ENCODE results near the gene RAPGEF2.
A peak's percentile ranks its signal among the peaks of the same experiment; 100 is the strongest.

RAPGEF2 gene

GRCh38 chr4:159278399-159278798 lies 175.5 kb downstream of the RAPGEF2 start:
- TF ChIP-seq CTCF (IDR thresholded peaks at IDR 0.05; ENCODE audit: low read depth, low read length, missing control alignments) = no peak
- DNase-seq (ENCODE audit: extremely low read depth, low read depth) = no peak
- H3K4me3 ChIP-seq (replicated peaks; ENCODE audit: low read depth, low read length) = no peak overlapping the region

- H3K4me3 ChIP-seq (replicated peaks; ENCODE audit: low read depth, low read length) = no peak overlapping the region
- TF ChIP-seq CTCF (IDR thresholded peaks at IDR 0.05; ENCODE audit: low read depth, low read length, missing control alignments) = no peak
- no peak for DNase-seq (ENCODE audit: extremely low read depth, low read depth)
Measured at GRCh38 chr4:159279084-159279483, 176.2 kb downstream of the RAPGEF2 start.

GRCh38 chr4:159280442-159281172 lies 177.7 kb downstream of the RAPGEF2 start:
- TF ChIP-seq CTCF (IDR thresholded peaks at IDR 0.05; ENCODE audit: low read depth, low read length, missing control alignments) = no peak
- DNase-seq (ENCODE audit: extremely low read depth, low read depth) = no peak
- H3K4me3 ChIP-seq (replicated peaks; ENCODE audit: low read depth, low read length) = no peak overlapping the region

GRCh38 chr4:159281771-159282170 lies 178.9 kb downstream of the RAPGEF2 start:
- TF ChIP-seq CTCF (IDR thresholded peaks at IDR 0.05; ENCODE audit: low read depth, low read length, missing control alignments) = no peak
- no peak for DNase-seq (ENCODE audit: extremely low read depth, low read depth)
- no peak overlapping the region for H3K4me3 ChIP-seq (replicated peaks; ENCODE audit: low read depth, low read length)

GRCh38 chr4:159282329-159282728 lies 179.4 kb downstream of the RAPGEF2 start:
- no peak overlapping the region for H3K4me3 ChIP-seq (replicated peaks; ENCODE audit: low read depth, low read length)
- no peak for TF ChIP-seq CTCF (IDR thresholded peaks at IDR 0.05; ENCODE audit: low read depth, low read length, missing control alignments)
- DNase-seq (ENCODE audit: extremely low read depth, low read depth) = no peak

GRCh38 chr4:159282944-159283343 lies 180.1 kb downstream of the RAPGEF2 start:
- no peak for TF ChIP-seq CTCF (IDR thresholded peaks at IDR 0.05; ENCODE audit: low read depth, low read length, missing control alignments)
- H3K4me3 ChIP-seq (replicated peaks; ENCODE audit: low read depth, low read length) = no peak overlapping the region
- no peak for DNase-seq (ENCODE audit: extremely low read depth, low read depth)

- H3K4me3 ChIP-seq (replicated peaks; ENCODE audit: low read depth, low read length) = no peak overlapping the region
- peak; percentile 63 for DNase-seq (ENCODE audit: extremely low read depth, low read depth)
- no peak for TF ChIP-seq CTCF (IDR thresholded peaks at IDR 0.05; ENCODE audit: low read depth, low read length, missing control alignments)
Measured at GRCh38 chr4:159283696-159284095, 180.8 kb downstream of the RAPGEF2 start.

Data from HFF-Myc (cell line).